GM21576 (cell line): ENCODE measurements around the gene ZBTB3.
A peak's percentile ranks its signal among the peaks of the same experiment; 100 is the strongest.
"Not testable (repeated sequence)": the region's sequence is repeated elsewhere in the genome, so short reads cannot be mapped to it uniquely, and the experiment has no call there.

Experiments
- ATAC-seq: cut with Tn5 transposase; IDR thresholded peaks from one replicate; pipeline ENCODE4 v1.9.1; 2021; ENCODE audit warnings: mild to moderate bottlenecking, moderate library complexity; ENCODE audit not compliant: unreplicated experiment

ZBTB3 gene

DNA sequence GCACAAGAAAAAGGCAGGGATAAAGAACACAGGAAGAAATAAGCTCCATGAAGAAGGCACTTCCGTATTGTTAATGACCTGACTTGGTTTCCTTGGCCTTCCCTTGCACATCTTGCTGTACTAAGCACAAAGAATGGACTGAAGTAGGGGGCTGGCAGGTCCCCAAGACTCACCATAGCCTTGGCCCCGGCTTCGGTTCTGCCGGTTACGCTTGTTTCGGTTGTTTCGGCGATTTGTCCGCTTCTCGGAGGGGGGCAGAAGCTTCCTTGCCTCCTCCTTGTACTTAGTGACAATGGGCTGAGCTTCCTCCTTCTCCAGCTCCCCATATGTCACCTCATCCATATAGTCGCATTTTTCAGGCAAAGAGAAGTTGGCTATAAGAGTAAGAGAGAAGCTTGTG lies 37.1 kb downstream of the ZBTB3 start:
- no peak for ATAC-seq

DNA sequence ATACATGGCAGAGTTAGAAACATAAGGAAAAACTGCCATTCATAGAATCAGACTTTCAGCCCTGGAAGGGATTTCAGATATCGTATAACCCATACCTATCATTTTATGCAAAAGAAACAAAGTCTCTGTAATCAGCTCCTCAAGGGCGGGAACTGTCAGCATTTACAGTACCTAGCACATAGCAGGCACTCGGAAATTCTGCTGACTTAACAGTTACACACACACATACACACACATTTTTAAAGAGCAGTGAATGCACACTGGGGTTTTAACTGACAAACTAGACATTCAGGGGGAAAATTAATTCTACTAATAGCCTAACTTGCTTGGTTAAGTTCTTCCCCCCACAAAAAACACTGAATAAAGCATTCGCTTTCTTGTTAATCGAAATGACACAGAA lies 37.8 kb downstream of the ZBTB3 start:
- no peak for ATAC-seq

GRCh38 chr11:62715150-62716130 lies 38.5 kb downstream of the ZBTB3 start:
- ATAC-seq, result no peak

- no peak for ATAC-seq
Observed at GRCh38 chr11:62713343-62713742, 40.6 kb downstream of the ZBTB3 start.

- no peak for ATAC-seq
Observed at GRCh38 chr11:62712861-62713260, 41.1 kb downstream of the ZBTB3 start.

DNA sequence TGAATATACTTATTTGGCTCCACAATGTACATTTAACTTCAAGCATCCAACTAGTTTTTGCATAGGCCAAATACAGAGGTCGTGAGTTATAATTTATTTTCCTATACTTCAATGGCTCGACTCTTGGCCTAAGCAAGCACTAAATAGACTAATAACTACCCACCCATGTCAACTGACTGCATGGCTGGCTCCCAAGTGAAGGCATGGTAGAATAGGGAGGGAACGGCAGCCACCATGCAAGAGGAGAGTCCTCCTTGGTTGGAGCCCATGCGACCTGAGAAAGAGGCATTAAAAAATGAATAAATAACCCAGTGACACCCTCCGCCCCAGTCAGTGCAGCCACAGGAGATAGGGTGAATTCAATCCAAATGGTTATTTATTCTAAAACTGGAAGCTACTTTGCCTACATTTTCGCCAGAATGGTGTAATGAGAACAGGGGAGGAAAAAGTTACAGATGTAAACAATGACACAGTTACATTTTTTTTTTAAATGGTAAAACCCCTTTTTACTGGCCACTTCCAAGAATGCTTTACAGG lies 41.6 kb downstream of the ZBTB3 start:
- no peak for ATAC-seq

- no peak for ATAC-seq
Observed at GRCh38 chr11:62710001-62710345, 44.0 kb downstream of the ZBTB3 start.

DNA sequence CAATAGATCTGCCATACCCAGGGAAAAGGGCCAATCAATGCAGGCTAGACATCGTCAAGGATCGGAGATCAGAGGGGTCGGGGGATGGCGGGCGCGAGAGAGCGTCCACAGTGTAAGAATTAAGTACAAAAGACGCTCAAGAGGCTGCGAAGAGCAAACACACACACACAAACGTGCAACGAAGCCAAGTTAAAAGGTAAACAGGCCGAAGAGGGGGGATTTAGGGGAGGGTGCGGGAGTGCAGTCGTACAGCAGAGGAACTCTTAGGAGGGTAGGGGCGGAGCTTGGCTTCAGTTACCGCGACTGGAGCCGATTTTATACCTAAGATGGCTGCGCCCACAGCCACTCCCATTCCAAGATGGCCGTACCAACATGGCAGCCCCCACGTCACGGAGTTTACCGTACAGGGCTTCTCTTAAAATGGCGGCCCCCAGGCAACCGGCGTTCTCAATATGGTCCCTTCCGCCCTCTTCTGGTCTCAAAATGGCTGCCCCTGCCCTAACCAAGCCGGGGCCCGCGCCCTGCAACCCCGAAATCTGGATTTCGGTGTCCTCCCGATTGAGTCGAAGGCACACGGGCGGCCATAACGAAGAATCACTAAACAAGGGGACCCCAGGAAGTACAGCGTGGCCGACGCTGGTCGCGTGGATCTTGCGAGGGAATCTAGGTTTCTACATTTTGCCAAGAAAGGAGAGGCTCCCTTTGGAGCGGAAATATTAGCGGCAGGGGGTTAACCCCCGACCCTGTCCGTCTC lies 44.5 kb downstream of the ZBTB3 start:
- ATAC-seq, result peak; percentile 59

- no peak for ATAC-seq
Observed at GRCh38 chr11:62708793-62709192, 45.2 kb downstream of the ZBTB3 start.

- ATAC-seq, result no peak
Observed at GRCh38 chr11:62708392-62708791, 45.6 kb downstream of the ZBTB3 start.

DNA sequence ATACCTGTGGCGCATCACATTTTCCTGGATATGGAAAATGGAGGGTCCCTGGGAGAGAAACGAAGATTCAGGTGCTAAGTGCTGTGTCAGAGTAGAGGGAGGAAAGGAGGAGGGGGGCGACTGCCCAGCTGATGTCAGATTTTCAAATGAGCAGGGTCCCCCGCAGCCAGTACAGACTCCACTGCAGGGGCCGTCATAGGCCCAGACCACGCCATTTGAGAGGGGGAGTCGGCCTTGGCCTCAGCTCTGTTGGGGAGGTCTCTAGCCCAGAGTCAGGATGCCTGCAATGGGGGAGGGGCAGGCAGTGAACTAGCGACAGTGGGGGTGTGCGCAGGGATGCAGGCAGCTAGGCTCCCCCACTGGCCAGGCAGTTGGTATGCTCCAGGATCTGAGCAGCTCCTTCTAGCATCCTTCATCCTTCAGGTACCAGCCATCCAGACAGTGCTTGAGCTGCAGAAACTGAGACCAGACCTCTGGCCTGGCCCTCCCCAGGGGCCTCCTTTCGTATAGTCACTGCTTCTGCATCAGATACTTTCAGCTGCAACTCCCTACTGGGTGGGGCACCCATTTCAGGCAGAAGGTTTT lies 46.6 kb downstream of the ZBTB3 start, which contains the start of the genes BSCL2 and GNG3:
Gene BSCL2, minus strand, starts transcription at position 148 of the 585 bp plus-strand sequence. CDS start 229 bp downstream, outside the sequence.
Gene GNG3, plus strand, starts transcription at position 400 of the 585 bp plus-strand sequence. CDS start 620 bp downstream, outside the sequence.
- no peak for ATAC-seq

DNA sequence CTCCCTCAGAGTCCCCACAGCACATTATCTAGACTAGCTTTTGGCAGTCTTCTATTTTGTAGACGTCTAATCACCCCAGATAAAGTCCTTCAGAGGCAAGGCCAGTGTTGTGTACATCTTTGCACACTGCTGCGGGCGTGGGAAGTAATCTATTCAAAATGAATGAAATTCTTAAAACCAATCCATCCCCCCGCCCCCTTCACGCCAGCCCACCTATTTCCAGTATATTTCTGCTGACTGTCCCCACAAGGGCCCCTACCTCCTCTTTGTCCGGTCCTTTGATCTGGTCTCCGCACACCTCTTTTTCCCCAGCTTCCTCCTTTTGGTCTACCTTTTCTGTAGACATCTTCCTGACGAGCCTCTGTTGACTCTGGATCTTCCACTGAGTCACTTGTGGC lies 47.1 kb downstream of the ZBTB3 start:
- no peak for ATAC-seq

- peak; percentile 47 for ATAC-seq
Observed at GRCh38 chr11:62705880-62706849, 47.8 kb downstream of the ZBTB3 start.

DNA sequence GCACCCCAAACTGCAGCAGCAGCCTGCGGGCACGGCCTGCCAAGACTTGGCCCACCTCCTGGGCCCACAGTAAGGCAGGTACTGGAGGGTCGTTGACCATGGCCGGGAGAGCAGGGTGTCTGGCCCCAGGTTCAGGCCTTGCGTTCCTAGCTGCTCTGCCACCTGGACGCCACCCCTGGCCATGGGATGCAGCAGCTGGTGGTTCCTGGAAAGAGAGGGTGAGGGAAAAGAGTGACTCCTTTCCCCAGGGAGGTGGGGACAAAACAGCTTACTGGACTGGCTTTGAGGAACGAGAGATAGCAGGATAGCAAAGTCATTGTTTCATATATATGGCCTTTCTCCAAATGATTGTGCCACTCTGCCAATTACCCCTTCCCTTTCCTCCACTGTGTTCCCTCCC lies 48.5 kb downstream of the ZBTB3 start:
- no peak for ATAC-seq

GRCh38 chr11:62703921-62704320 lies 50.0 kb downstream of the ZBTB3 start:
- not testable (repeated sequence) for ATAC-seq

DNA sequence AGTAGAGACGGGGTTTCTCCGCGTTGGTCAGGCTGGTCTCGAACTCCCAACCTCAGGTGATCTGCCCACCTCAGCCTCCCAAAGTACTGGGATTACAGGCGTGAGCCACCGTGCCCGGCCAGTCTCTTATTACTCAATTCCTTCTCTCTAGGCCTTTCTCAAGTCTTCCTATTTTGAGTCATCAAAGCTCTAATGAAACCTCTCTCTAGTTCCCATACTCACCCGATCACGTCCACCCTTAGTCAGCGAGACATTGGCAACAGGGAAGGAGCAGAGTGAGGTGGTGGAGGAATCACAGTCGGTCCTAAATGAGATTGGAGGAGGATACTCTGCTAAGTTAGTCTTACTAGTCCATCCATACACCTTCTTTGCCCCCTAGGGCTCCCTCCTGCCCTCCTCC lies 51.7 kb downstream of the ZBTB3 start:
- no peak for ATAC-seq
